H9 (cell line): ENCODE results near the gene MED10. TPM values are rescaled to one million over a fixed set of nuclear protein-coding genes. Genes with fewer than 3 reads are reported as not detected.

Experiments
- DNase-seq: peaks from one replicate; pipeline ENCODE4 v3.0.0-alpha.2; 2017
- H2AFZ ChIP-seq: one replicate; pipeline ENCODE4 v1.6.1; 2013; ENCODE audit warnings: mild to moderate bottlenecking, low read length, control low read depth, moderate library complexity
- H2AK5ac ChIP-seq: 2 replicates; pipeline ENCODE4 v1.6.1; 2013; ENCODE audit warnings: low read length, control low read depth, mixed read lengths; ENCODE audit not compliant: insufficient read length
- H2BK120ac ChIP-seq: one replicate; pipeline ENCODE4 v1.6.1; 2013; ENCODE audit warnings: low read depth, mild to moderate bottlenecking, low read length, control low read depth, inconsistent platforms; ENCODE audit not compliant: poor library complexity, severe bottlenecking
- H2BK12ac ChIP-seq: 2 replicates; pipeline ENCODE4 v1.6.1; 2013; ENCODE audit warnings: low read length, control low read depth, mixed read lengths, low read depth; ENCODE audit not compliant: insufficient read length
- H2BK15ac ChIP-seq: 2 replicates; pipeline ENCODE4 v1.6.1; 2013; ENCODE audit warnings: low read depth, low read length, control low read depth
- H2BK20ac ChIP-seq: one replicate; pipeline ENCODE4 v1.6.1; 2013; ENCODE audit warnings: low read depth, mild to moderate bottlenecking, low read length, control low read depth, inconsistent platforms; ENCODE audit not compliant: poor library complexity, severe bottlenecking
- H2BK5ac ChIP-seq: 2 replicates; pipeline ENCODE4 v1.6.1; 2013; ENCODE audit warnings: low read length, control low read depth, mixed read lengths; ENCODE audit not compliant: insufficient read length
- H3K14ac ChIP-seq: 2 replicates; pipeline ENCODE4 v1.6.1; 2013; ENCODE audit warnings: low read length, control low read depth; ENCODE audit not compliant: insufficient read depth
- H3K18ac ChIP-seq: 2 replicates; pipeline ENCODE4 v1.6.1; 2013; ENCODE audit warnings: low read depth, mild to moderate bottlenecking, mixed read lengths, low read length, control low read depth; ENCODE audit not compliant: insufficient read length
- H3K23ac ChIP-seq: 2 replicates; pipeline ENCODE4 v1.6.1; 2013; ENCODE audit warnings: low read length, control low read depth, mixed read lengths, low read depth; ENCODE audit not compliant: insufficient read length
- H3K23me2 ChIP-seq: 2 replicates; pipeline ENCODE4 v1.6.1; 2013; ENCODE audit warnings: low read depth, mild to moderate bottlenecking, mixed read lengths, low read length, control low read depth; ENCODE audit not compliant: insufficient read length, poor library complexity, severe bottlenecking
- H3K27ac ChIP-seq: 2 replicates; pipeline ENCODE4 v1.5.1; 2013; ENCODE audit warnings: low read length, control low read depth, mixed read lengths, low read depth; ENCODE audit not compliant: insufficient read length
- H3K27me3 ChIP-seq: 2 replicates; pipeline ENCODE4 v1.6.1; 2013; ENCODE audit warnings: low read length, control low read depth, inconsistent platforms; ENCODE audit not compliant: insufficient read depth
- H3K4ac ChIP-seq: 2 replicates; pipeline ENCODE4 v1.6.1; 2013; ENCODE audit warnings: low read depth, mild to moderate bottlenecking, control low read depth, inconsistent platforms, low read length, moderate library complexity
- H3K4me1 ChIP-seq: 2 replicates; pipeline ENCODE4 v1.6.1; 2013; ENCODE audit warnings: low read length, control low read depth, inconsistent platforms; ENCODE audit not compliant: insufficient read depth
- H3K4me2 ChIP-seq: 2 replicates; pipeline ENCODE4 v1.6.1; 2013; ENCODE audit warnings: low read length, control low read depth, mixed read lengths; ENCODE audit not compliant: insufficient read length, insufficient read depth
- H3K56ac ChIP-seq: 2 replicates; pipeline ENCODE4 v1.6.1; 2013; ENCODE audit warnings: low read depth, mild to moderate bottlenecking, mixed read lengths, low read length, control low read depth; ENCODE audit not compliant: insufficient read length
- H3K79me1 ChIP-seq: 2 replicates; pipeline ENCODE4 v1.6.1; 2013; ENCODE audit warnings: low read depth, mild to moderate bottlenecking, moderate library complexity, low read length, control low read depth, inconsistent platforms; ENCODE audit not compliant: insufficient read depth, poor library complexity, severe bottlenecking
- H3K79me2 ChIP-seq: 2 replicates; pipeline ENCODE4 v1.6.1; 2013; ENCODE audit warnings: low read length, control low read depth, inconsistent platforms; ENCODE audit not compliant: insufficient read depth
- H3K9ac ChIP-seq: 2 replicates; pipeline ENCODE4 v1.6.1; 2013; ENCODE audit warnings: low read length, control low read depth, mixed read lengths; ENCODE audit not compliant: insufficient read length; ENCODE audit errors: extremely low read depth
- H3K9me3 ChIP-seq: one replicate; pipeline ENCODE4 v1.6.1; 2013; ENCODE audit warnings: low read depth, low read length, inconsistent platforms; ENCODE audit not compliant: control insufficient read depth
- H3T11ph ChIP-seq: one replicate; pipeline ENCODE4 v1.6.1; 2013; ENCODE audit warnings: mild to moderate bottlenecking, low read length, control low read depth, inconsistent platforms
- H4K20me1 ChIP-seq: one replicate; pipeline ENCODE4 v1.6.1; 2013; ENCODE audit not compliant: control insufficient read depth, insufficient read length, insufficient read depth
- H4K5ac ChIP-seq: 2 replicates; pipeline ENCODE4 v1.6.1; 2013; ENCODE audit warnings: low read depth, mild to moderate bottlenecking, mixed read lengths, low read length, control low read depth; ENCODE audit not compliant: insufficient read length
- H4K8ac ChIP-seq: replicated peaks from 2 replicates; pipeline ENCODE4 v1.6.1; 2013; ENCODE audit warnings: low read length, control low read depth, mixed read lengths, low read depth; ENCODE audit not compliant: insufficient read length
- H4K91ac ChIP-seq: 2 replicates; pipeline ENCODE4 v1.6.1; 2013; ENCODE audit warnings: low read depth, mild to moderate bottlenecking, moderate library complexity, mixed read lengths, low read length, control low read depth; ENCODE audit not compliant: insufficient read length
- H3K27ac Mint-ChIP-seq, 3 experiments: 2 replicates in 2 of 3; 3 replicates in 1 of 3; pipeline ENCODE4 v1.8.0; 2020 to 2021; ENCODE audit warnings: mixed read lengths in 3 of 3, mild to moderate bottlenecking in 1 of 3, moderate library complexity in 1 of 3
- H3K27me3 Mint-ChIP-seq: 2 replicates; pipeline ENCODE4 v1.8.0; 2021; ENCODE audit warnings: low read depth, mild to moderate bottlenecking, moderate library complexity, mixed read lengths
- H3K36me3 Mint-ChIP-seq, 3 experiments: 2 replicates in 2 of 3; 3 replicates in 1 of 3; pipeline ENCODE4 v1.8.0; 2020 to 2021; ENCODE audit warnings: low read depth in 3 of 3, mixed read lengths in 3 of 3; ENCODE audit not compliant: insufficient read depth in 1 of 3
- H3K4me1 Mint-ChIP-seq, 2 experiments: 2 replicates each; pipeline ENCODE4 v1.8.0; 2020; ENCODE audit warnings: mixed read lengths in 2 of 2
- H3K4me3 Mint-ChIP-seq, 2 experiments: 2 replicates in 1 of 2; 3 replicates in 1 of 2; pipeline ENCODE4 v1.8.0; 2020 to 2021; ENCODE audit warnings: mild to moderate bottlenecking in 2 of 2, mixed read lengths in 2 of 2, moderate library complexity in 1 of 2
- H3K9me3 Mint-ChIP-seq, 2 experiments: 2 replicates in 1 of 2; 3 replicates in 1 of 2; pipeline ENCODE4 v1.8.0; 2020; ENCODE audit warnings: mild to moderate bottlenecking in 2 of 2, mixed read lengths in 2 of 2, moderate library complexity in 1 of 2
- CTCF ChIP-seq: fragments of 200-600 bp; sonication (generic); conservative IDR thresholded peaks from 3 replicates; pipeline ENCODE4 v1.8.0; 2021; ENCODE audit warnings: antibody characterized with exemption, mild to moderate bottlenecking
- WGBS: extraction: QIAGEN DNeasy Blood & Tissue Kit; methylation state at CpG from one replicate; pipeline ENCODE4 v1.1.7; 2013; ENCODE audit warnings: missing lambda C conversion rate, low lambda C conversion rate, mixed read lengths; ENCODE audit not compliant: insufficient read length; ENCODE audit errors: extremely low coverage; 5-methylcytosine and 5-hydroxymethylcytosine counted together
- total RNA-seq: library from RNA; stranded (reverse); gene quantifications from 2 replicates; pipeline ENCODE4 v1.2.1, GENCODE V29; 2021

MED10 gene
- total RNA-seq, 1 experiment from 2014 or later: 35.3 TPM

GRCh38 chr5:6356578-6357164 lies 21.7 kb downstream of the MED10 start:
- H3K23ac ChIP-seq: no peak overlapping the region
- peak; percentile 16 for DNase-seq
- no peak overlapping the region for H3K27ac Mint-ChIP-seq
- no peaks in the 10 kb centered on the region for H3K4me1 ChIP-seq
- H4K91ac ChIP-seq: no peak overlapping the region
- no peak overlapping the region for H3K27ac ChIP-seq
- no peak for TF ChIP-seq CTCF
- H3K14ac ChIP-seq: no peak overlapping the region
- no peak overlapping the region for H2BK5ac ChIP-seq
- no peaks in the 10 kb centered on the region for H3K79me2 ChIP-seq
- H3K79me1 ChIP-seq: no peaks in the 10 kb centered on the region
- no peak overlapping the region for H2BK120ac ChIP-seq
- no peaks in the 10 kb centered on the region for H3K23me2 ChIP-seq
- H4K5ac ChIP-seq: no peak overlapping the region
- H3K36me3 Mint-ChIP-seq: no peaks in the 10 kb centered on the region
- peaks cover 6 to 7% of the 10 kb centered on the region in 2 experiments for H3K4me1 Mint-ChIP-seq
- no peak overlapping the region for H2AK5ac ChIP-seq
- H3K27me3 Mint-ChIP-seq: peaks cover 12% of the 10 kb centered on the region
- H3T11ph ChIP-seq: no peak overlapping the region
- no peaks in the 10 kb centered on the region for H3K9me3 Mint-ChIP-seq
- H2BK20ac ChIP-seq: no peak overlapping the region
- H2BK12ac ChIP-seq: no peak overlapping the region
- no peak overlapping the region for H2BK15ac ChIP-seq
- H2AFZ ChIP-seq: no peak overlapping the region
- H3K18ac ChIP-seq: no peak overlapping the region
- no peaks in the 10 kb centered on the region for H3K9me3 ChIP-seq
- no peak overlapping the region for H3K9ac ChIP-seq
- H3K27me3 ChIP-seq: no peaks in the 10 kb centered on the region
- WGBS: no CpG with 5 or more reads among the region's 16 CpGs
- no peak overlapping the region for H3K4me2 ChIP-seq
- H3K56ac ChIP-seq: no peak overlapping the region
- H4K20me1 ChIP-seq: no peaks in the 10 kb centered on the region
- H3K4me3 Mint-ChIP-seq: no peak overlapping the region
- H3K4ac ChIP-seq: no peak overlapping the region
- no peak overlapping the region for H4K8ac ChIP-seq
